GM11168 (cell line): ENCODE measurements around the gene USP33.
"Not testable (repeated sequence)": the region's sequence is repeated elsewhere in the genome, so short reads cannot be mapped to it uniquely, and the experiment has no call there.

Experiments used
- in situ Hi-C: fragments of 300-500 bp; cut with MboI; formaldehyde crosslinking; loops from one replicate; pipeline ENCODE4 v1.12.0; 2022; ENCODE audit warnings: low sequenced_read_pairs; ENCODE audit not compliant: unreplicated experiment

Gene USP33

GRCh38 chr1:77742011-77742555 lies 17.6 kb downstream of the USP33 start:
- in situ Hi-C loops: no loop called here

- in situ Hi-C loops: no loop called here
These were observed 18.3 kb downstream of the USP33 start for GRCh38 chr1:77741316-77741715.

GRCh38 chr1:77739235-77739634 lies 20.4 kb downstream of the USP33 start:
- in situ Hi-C loops: no loop called here

- in situ Hi-C loops: no loop called here
These were observed 27.6 kb downstream of the USP33 start for GRCh38 chr1:77732090-77732489.

- in situ Hi-C loops: no loop called here
These were observed 33.9 kb downstream of the USP33 start for GRCh38 chr1:77725706-77726105.

- in situ Hi-C loops: no loop called here
These were observed 41.5 kb downstream of the USP33 start for GRCh38 chr1:77718181-77718580.

GRCh38 chr1:77716065-77716464 lies 43.6 kb downstream of the USP33 start:
- in situ Hi-C loops: no loop called here

GRCh38 chr1:77709727-77710126 lies 49.9 kb downstream of the USP33 start:
- in situ Hi-C loops: no loop called here

GRCh38 chr1:77706321-77706720 lies 53.3 kb downstream of the USP33 start:
- in situ Hi-C loops: no loop called here

- in situ Hi-C loops: no loop called here
These were observed 54.9 kb downstream of the USP33 start for GRCh38 chr1:77704736-77705135.

- in situ Hi-C loops: not testable (repeated sequence)
These were observed 60.0 kb downstream of the USP33 start for GRCh38 chr1:77699673-77700072.

- in situ Hi-C loops: no loop called here
These were observed 62.2 kb downstream of the USP33 start for GRCh38 chr1:77697441-77697840.

- in situ Hi-C loops: no loop called here
These were observed 70.7 kb downstream of the USP33 start for GRCh38 chr1:77688939-77689338.

GRCh38 chr1:77687519-77687906 lies 72.1 kb downstream of the USP33 start:
- in situ Hi-C loops: no loop called here

- in situ Hi-C loops: no loop called here
These were observed 72.7 kb downstream of the USP33 start for GRCh38 chr1:77686796-77687518.

- in situ Hi-C loops: no loop called here
These were observed 76.2 kb downstream of the USP33 start for GRCh38 chr1:77683160-77684148.

- in situ Hi-C loops: no loop called here
These were observed 77.0 kb downstream of the USP33 start, which contains the start of gene ZZZ3 for GRCh38 chr1:77682460-77683159. TSS of gene ZZZ3 (minus strand) at chr1:77682658. CDS start at chr1:77633354, 49,304 bp downstream.

- in situ Hi-C loops: no loop called here
These were observed 79.5 kb downstream of the USP33 start for GRCh38 chr1:77680173-77680572.

- in situ Hi-C loops: no loop called here
These were observed 80.7 kb downstream of the USP33 start for GRCh38 chr1:77678660-77679610.
